ENCODE measurements around the gene C11orf21.

DNA sequence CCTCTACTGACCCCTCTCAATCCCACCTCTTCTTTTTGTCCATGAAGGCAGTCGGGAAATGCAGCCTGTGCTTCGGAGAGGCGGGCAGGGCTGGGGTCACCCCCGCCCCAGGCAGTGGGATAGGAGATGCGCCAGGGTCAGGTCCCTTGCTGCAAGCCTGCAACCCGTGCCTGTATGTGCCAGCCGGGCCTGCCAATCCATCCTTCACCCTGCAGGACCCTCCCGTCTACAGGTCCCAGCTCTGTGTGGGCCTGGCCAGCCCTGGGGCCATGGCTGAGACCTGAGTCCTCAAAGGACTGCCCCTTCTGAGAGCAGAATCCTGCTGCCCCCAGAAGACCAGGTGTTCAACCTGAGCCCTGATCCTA is 42.3 kb downstream of the C11orf21 start:
- TF ChIP-seq, protein P1, sequence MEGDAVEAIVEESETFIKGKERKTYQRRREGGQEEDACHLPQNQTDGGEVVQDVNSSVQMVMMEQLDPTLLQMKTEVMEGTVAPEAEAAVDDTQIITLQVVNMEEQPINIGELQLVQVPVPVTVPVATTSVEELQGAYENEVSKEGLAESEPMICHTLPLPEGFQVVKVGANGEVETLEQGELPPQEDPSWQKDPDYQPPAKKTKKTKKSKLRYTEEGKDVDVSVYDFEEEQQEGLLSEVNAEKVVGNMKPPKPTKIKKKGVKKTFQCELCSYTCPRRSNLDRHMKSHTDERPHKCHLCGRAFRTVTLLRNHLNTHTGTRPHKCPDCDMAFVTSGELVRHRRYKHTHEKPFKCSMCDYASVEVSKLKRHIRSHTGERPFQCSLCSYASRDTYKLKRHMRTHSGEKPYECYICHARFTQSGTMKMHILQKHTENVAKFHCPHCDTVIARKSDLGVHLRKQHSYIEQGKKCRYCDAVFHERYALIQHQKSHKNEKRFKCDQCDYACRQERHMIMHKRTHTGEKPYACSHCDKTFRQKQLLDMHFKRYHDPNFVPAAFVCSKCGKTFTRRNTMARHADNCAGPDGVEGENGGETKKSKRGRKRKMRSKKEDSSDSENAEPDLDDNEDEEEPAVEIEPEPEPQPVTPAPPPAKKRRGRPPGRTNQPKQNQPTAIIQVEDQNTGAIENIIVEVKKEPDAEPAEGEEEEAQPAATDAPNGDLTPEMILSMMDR (IDR thresholded peaks at IDR 0.05), result no peak
- TF ChIP-seq POLR2A (IDR thresholded peaks at IDR 0.05), result no peak
